Measurements from ENCODE around the gene BOK. TPM values are rescaled to one million over a fixed set of nuclear protein-coding genes. Genes with fewer than 3 reads are reported as not detected.

Gene BOK
- total RNA-seq, 6 experiments from 2014 or later, result 50.1 to 119 (median 90.5) TPM

GRCh38 chr2:241563031-241563507, 4.5 kb downstream of the BOK start:
- intact Hi-C loops (cut with DNase I), result no loop called here

GRCh38 chr2:241563571-241563980, 5.0 kb downstream of the BOK start:
- DNase-seq, result peak in 2 of 3 donors; percentile 42 to 45
- no CpG with 5 or more reads among the region's 10 CpGs for WGBS (ENCODE audit: insufficient coverage, low coverage, low lambda C conversion rate, missing lambda C conversion rate)
- no peak overlapping the region for H3K27ac ChIP-seq
- no peak for ATAC-seq
- intact Hi-C loops (cut with DNase I), result no loop called here
- H3K27me3 ChIP-seq, result no peaks in the 10 kb centered on the region
- no peak overlapping the region for H3K4me3 ChIP-seq
- H3K9me3 ChIP-seq, result no peaks in the 10 kb centered on the region
- H3K4me1 ChIP-seq, result peaks cover 0 to 21% (median 8%) of the 10 kb centered on the region in 4 donors
- H3K36me3 ChIP-seq, result peaks cover 0 to 26% (median 12%) of the 10 kb centered on the region in 4 donors
- TF ChIP-seq POLR2A (IDR thresholded peaks at IDR 0.05) (no peak), CTCF (IDR thresholded peaks at IDR 0.05) (no peak)

More at GRCh38 chr2:241563031-241563507, 4.5 kb downstream of the BOK start:
- H3K4me1 ChIP-seq, result peaks cover 0 to 21% (median 8%) of the 10 kb centered on the region in 4 donors
- no peaks in the 10 kb centered on the region for H3K27me3 ChIP-seq
- H3K4me3 ChIP-seq, result no peak overlapping the region
- no peak for TF ChIP-seq POLR2A (IDR thresholded peaks at IDR 0.05)
- no peak for TF ChIP-seq CTCF (IDR thresholded peaks at IDR 0.05)
- DNase-seq (peak in 1 of 3 donors; percentile 52), ATAC-seq (no peak)
- H3K9me3 ChIP-seq, result no peaks in the 10 kb centered on the region
- H3K27ac ChIP-seq, result no peak overlapping the region
- WGBS (ENCODE audit: insufficient coverage, low coverage, low lambda C conversion rate, missing lambda C conversion rate), result 30% methylated on average over 2 of the region's 13 CpGs
- H3K36me3 ChIP-seq, result peaks cover 0 to 23% (median 9%) of the 10 kb centered on the region in 4 donors

DNA sequence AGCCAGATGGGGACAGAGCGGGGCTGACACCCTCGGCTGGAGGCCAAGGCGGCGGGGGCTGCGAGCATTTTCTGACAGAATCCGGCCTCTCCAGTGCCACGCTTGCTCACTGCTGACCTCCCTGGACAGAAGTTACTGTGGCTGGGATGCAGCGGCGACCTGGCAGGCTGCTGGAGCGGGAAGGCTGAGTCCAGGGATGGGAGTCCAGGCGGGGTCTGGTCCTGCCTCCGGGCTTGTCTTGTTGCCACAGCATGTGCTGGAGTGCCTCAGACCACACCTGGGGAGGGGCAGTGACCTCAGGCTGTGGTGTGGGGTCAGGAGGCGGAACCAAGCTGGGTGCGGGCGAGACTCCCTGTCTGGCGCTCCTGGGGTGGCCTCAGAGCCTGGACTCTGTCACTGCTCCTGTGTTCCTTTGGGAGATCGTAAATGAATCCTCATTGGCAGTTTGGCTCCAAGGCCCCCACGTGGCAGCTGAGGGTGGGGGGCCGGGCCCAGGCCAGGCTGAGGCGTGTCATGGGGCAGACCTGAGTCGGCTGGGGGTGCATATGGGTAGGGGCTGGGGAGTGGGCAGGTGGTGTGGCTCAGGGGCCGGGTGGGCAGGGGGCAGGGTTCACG, 5.5 kb downstream of the BOK start:
- 80% methylated on average over 1 of the region's 23 CpGs for WGBS (ENCODE audit: insufficient coverage, low coverage, low lambda C conversion rate, missing lambda C conversion rate)

DNA sequence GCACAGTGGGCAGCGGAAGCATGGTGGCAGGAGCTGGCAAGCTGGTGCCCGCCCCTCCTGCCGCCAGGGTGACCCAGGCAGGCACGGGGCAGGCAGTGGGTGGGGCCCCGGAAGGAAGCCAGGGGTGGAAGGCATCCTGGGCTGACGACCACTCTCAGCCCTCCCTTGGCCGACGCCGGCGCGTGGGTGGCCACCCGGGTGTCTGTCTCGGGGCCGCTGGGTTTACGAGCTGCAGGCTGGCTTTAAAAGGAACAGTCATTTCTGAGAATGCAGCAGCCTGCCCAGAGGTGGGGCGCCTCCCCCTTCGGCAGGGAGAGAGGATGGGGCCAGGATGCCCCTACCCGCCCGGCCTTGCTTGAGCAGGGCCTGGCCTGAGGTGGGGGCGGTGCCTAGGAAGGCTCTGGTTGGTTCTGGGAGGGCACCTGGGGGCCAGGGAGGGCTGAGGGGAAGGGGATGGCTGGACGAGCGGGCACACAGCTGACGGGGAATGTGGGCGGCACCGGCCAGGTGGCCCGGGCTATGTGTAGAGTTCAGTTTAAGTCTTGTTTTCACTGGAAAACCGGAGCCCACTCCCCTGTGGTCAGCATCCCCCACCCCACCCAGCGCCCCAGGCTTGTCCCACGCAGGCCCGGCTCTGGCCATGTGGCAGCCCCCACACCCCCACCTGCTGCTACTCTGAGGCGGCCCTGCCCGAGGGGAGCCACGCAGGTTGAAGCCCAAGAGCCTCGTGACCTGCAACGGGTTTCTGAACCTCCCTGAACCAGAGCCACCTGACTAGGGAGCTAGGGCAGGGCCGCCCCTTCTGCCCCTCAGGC, 6.3 kb downstream of the BOK start:
- peaks cover 0 to 21% (median 8%) of the 10 kb centered on the region in 4 donors for H3K4me1 ChIP-seq
- intact Hi-C loops (cut with DNase I), result no loop called here

More for the DNA sequence above, 5.5 kb downstream of the BOK start:
- DNase-seq (peak in 2 of 3 donors; percentile 46 to 61), ATAC-seq (no peak)
- Histone ChIP-seq H3K9me3 (no peaks in the 10 kb centered on the region), H3K36me3 (peaks cover 0 to 32% (median 14%) of the 10 kb centered on the region in 4 donors), H3K4me3 (no peak overlapping the region), H3K27ac (no peak overlapping the region), H3K27me3 (no peaks in the 10 kb centered on the region), H3K4me1 (peaks cover 0 to 21% (median 8%) of the 10 kb centered on the region in 4 donors)
- TF ChIP-seq POLR2A (IDR thresholded peaks at IDR 0.05), result no peak
- intact Hi-C loops (cut with DNase I), result no loop called here

More for the DNA sequence above, 6.3 kb downstream of the BOK start:
- Histone ChIP-seq H3K4me3 (no peak overlapping the region), H3K27me3 (no peaks in the 10 kb centered on the region), H3K9me3 (no peaks in the 10 kb centered on the region), H3K27ac (no peak overlapping the region), H3K36me3 (peaks cover 0 to 39% (median 18%) of the 10 kb centered on the region in 4 donors)
- ATAC-seq (no peak), DNase-seq (peak in 2 of 3 donors; percentile 47 to 53)
- WGBS (ENCODE audit: insufficient coverage, low coverage, low lambda C conversion rate, missing lambda C conversion rate), result no CpG with 5 or more reads among the region's 36 CpGs
- TF ChIP-seq CTCF (IDR thresholded peaks at IDR 0.05) (no peak), POLR2A (IDR thresholded peaks at IDR 0.05) (no peak)
